Endothelial cell of umbilical vein (primary cell): ENCODE data around the gene C3orf33. TPM values are rescaled to one million over a fixed set of nuclear protein-coding genes. Genes with fewer than 3 reads are reported as not detected.

Experiments
- BruUV-seq: library from RNA; stranded (reverse); fragments of 400-500 nt; replicated peaks from 2 replicates; lab custom pipeline; 2021; lab: Mats Ljungman, UMichigan
- CTCF ChIA-PET: fragments of 300-600, 350-600 bp; sonication (Branson Sonifier 250); formaldehyde crosslinking; loops from one replicate; lab custom pipeline; 2021; ENCODE audit warnings: antibody characterized with exemption, inconsistent platforms; lab: Charles Lee
- POLR2A ChIA-PET: fragments of 300-600, 350-600 bp; sonication (Branson Sonifier 250); formaldehyde crosslinking; loops from one replicate; lab custom pipeline; 2021; ENCODE audit warnings: antibody characterized with exemption, inconsistent platforms; lab: Charles Lee
- DNase-seq: peaks from one replicate; pipeline ENCODE4 v3.0.0-alpha.2; 2011; ENCODE audit warnings: low read depth, low spot score
- FAIRE-seq: peaks from 2 replicates; lab custom pipeline; 2011; peaks lifted over from hg19 to GRCh38; lab: Jason Lieb, UNC
- H2AFZ ChIP-seq: 2 replicates; pipeline ENCODE4 v1.6.0; 2012; ENCODE audit warnings: low read depth, low read length, control low read depth, inconsistent platforms
- H3K27ac ChIP-seq: 2 replicates; pipeline ENCODE4 v1.5.1; 2011; ENCODE audit warnings: low read depth, mild to moderate bottlenecking, control low read depth, low read length, moderate library complexity; ENCODE audit not compliant: insufficient read depth
- H3K27me3 ChIP-seq, 2 experiments: 2 replicates each; pipeline versions ENCODE4 v1.6.0 to v1.6.1; 2011; ENCODE audit warnings: low read length in 2 of 2, mixed read lengths in 1 of 2; ENCODE audit not compliant: control insufficient read depth in 2 of 2, insufficient read depth in 2 of 2
- H3K36me3 ChIP-seq, 2 experiments: 2 replicates in 1 of 2; 3 replicates in 1 of 2; pipeline ENCODE4 v1.5.1; 2011; ENCODE audit warnings: low read length in 2 of 2, mild to moderate bottlenecking in 1 of 2, moderate library complexity in 1 of 2; ENCODE audit not compliant: control insufficient read depth in 2 of 2, insufficient read depth in 2 of 2; ENCODE audit errors: extremely low read depth in 1 of 2
- H3K4me1 ChIP-seq: 3 replicates; pipeline ENCODE4 v1.5.1; 2011; ENCODE audit warnings: mild to moderate bottlenecking, low read length; ENCODE audit not compliant: control insufficient read depth, insufficient read depth; ENCODE audit errors: extremely low read depth
- H3K4me2 ChIP-seq: 2 replicates; pipeline ENCODE4 v1.6.1; 2011; ENCODE audit warnings: low read length, control low read depth, mixed read lengths; ENCODE audit not compliant: insufficient read depth
- H3K4me3 ChIP-seq, 3 experiments: fragments of 200-600 bp in 1 of 3; sonication (generic), shearing (Covaris generic) in 1 of 3; replicated peaks in 1 of 3; 2 replicates each; pipeline ENCODE4 v1.5.1; 2011 to 2016; ENCODE audit warnings: control low read depth in 3 of 3, low read length in 3 of 3, mild to moderate bottlenecking in 2 of 3, inconsistent platforms in 1 of 3, low read depth in 1 of 3, moderate library complexity in 1 of 3; ENCODE audit not compliant: insufficient read depth in 1 of 3
- H3K79me2 ChIP-seq: 2 replicates; pipeline ENCODE4 v1.6.0; 2012; ENCODE audit warnings: low read length, inconsistent platforms; ENCODE audit not compliant: control insufficient read depth, insufficient read depth
- H3K9ac ChIP-seq: replicated peaks from 2 replicates; pipeline ENCODE3; 2011; ENCODE audit warnings: low read length, control low read depth; ENCODE audit not compliant: insufficient read depth; ENCODE audit errors: extremely low read depth
- H3K9me1 ChIP-seq: replicated peaks from 3 replicates; pipeline ENCODE4 v1.6.0; 2011; ENCODE audit warnings: mild to moderate bottlenecking, low read length; ENCODE audit not compliant: control insufficient read depth, insufficient read depth; ENCODE audit errors: extremely low read depth
- H3K9me3 ChIP-seq: replicated peaks from 2 replicates; pipeline ENCODE4 v1.5.1; 2012; ENCODE audit warnings: low read length, inconsistent platforms; ENCODE audit not compliant: control insufficient read depth, insufficient read depth
- H4K20me1 ChIP-seq: replicated peaks from 2 replicates; pipeline ENCODE3; 2011; ENCODE audit warnings: mild to moderate bottlenecking, low read length; ENCODE audit not compliant: control insufficient read depth, insufficient read depth; ENCODE audit errors: extremely low read depth
- EZH2 ChIP-seq: IDR thresholded peaks from 2 replicates; pipeline ENCODE4 v1.6.1; 2012; ENCODE audit warnings: borderline replicate concordance, low read depth, mild to moderate bottlenecking, moderate library complexity, low read length, inconsistent platforms; ENCODE audit not compliant: severe bottlenecking
- FOS ChIP-seq: IDR thresholded peaks from 2 replicates; pipeline ENCODE4 v1.6.1; 2011; ENCODE audit warnings: mild to moderate bottlenecking, low read length, moderate library complexity, borderline replicate concordance; ENCODE audit not compliant: insufficient read depth
- GATA2 ChIP-seq: IDR thresholded peaks from 2 replicates; pipeline ENCODE4 v1.7.0; 2011; ENCODE audit warnings: low read depth, mild to moderate bottlenecking, moderate library complexity, mixed read lengths, low read length; ENCODE audit not compliant: insufficient read length, insufficient read depth
- JUN ChIP-seq: IDR thresholded peaks from 2 replicates; pipeline ENCODE4 v1.6.1; 2011; ENCODE audit warnings: borderline replicate concordance, low read depth; ENCODE audit not compliant: insufficient read length, insufficient read depth
- MYC ChIP-seq: IDR thresholded peaks from one replicate; pipeline ENCODE4 v1.6.1; 2011; ENCODE audit warnings: mild to moderate bottlenecking, low read depth, low read length
- POLR2A ChIP-seq: IDR thresholded peaks from 2 replicates; pipeline ENCODE4 v1.6.1; 2012; ENCODE audit warnings: low read depth, mild to moderate bottlenecking, control low read depth, low read length
- POLR2AphosphoS5 ChIP-seq: IDR thresholded peaks from 2 replicates; pipeline ENCODE4 v1.6.1; 2012; ENCODE audit warnings: low read depth, mild to moderate bottlenecking, control low read depth, low read length, moderate library complexity; ENCODE audit not compliant: insufficient read depth
- dilution Hi-C: fragments of 300-500 bp; cut with MboI; formaldehyde crosslinking; loops from one replicate; pipeline ENCODE4 v1.15.0; 2019; ENCODE audit warnings: low sequenced_read_pairs; ENCODE audit not compliant: extremely low pct_ligation_motif_present
- intact Hi-C: fragments of 100-400 bp; cut with micrococcal nuclease; formaldehyde crosslinking; loops from one replicate; pipeline ENCODE4 v1.10.0; 2022
- polyA plus RNA-seq, 4 experiments: library from polyadenylated mRNA; depleted of rRNA in 3 of 4; stranded (reverse) in 3 of 4; unstranded in 1 of 4; fragments of >200 nt; gene quantifications; 2 replicates each; pipeline versions ENCODE4 v1.2.1 to v1.2.3, GENCODE V29; 2011 to 2012; ENCODE audit warnings: missing spikeins in 1 of 4
- total RNA-seq: library from RNA; stranded (reverse); gene quantifications from 2 replicates; pipeline ENCODE4 v1.2.3, GENCODE V29; 2021
- TF ChIP-seq, protein P1 (sequence below), 2 donors: IDR thresholded peaks; 1 replicate in 1 of 2; 2 replicates in 1 of 2; pipeline ENCODE4 v1.5.1; 2011; ENCODE audit warnings: low read length in 2 of 2, mild to moderate bottlenecking in 2 of 2, moderate library complexity in 2 of 2, control low read depth in 1 of 2, inconsistent platforms in 1 of 2, low read depth in 1 of 2; ENCODE audit not compliant: insufficient read depth in 1 of 2; ENCODE audit errors: extremely low read depth in 1 of 2
- TF ChIP-seq, protein P2 (sequence below): IDR thresholded peaks from 2 replicates; pipeline ENCODE4 v1.6.1; 2011; ENCODE audit not compliant: insufficient read depth, insufficient read length

Gene C3orf33
- total and polyA plus RNA-seq, 2 donors (not counting 3 experiments of a cell fraction or from before 2014, with no cell fraction given) = 1.7 to 2.3 TPM

GRCh38 chr3:155843569-155843968 is 37.5 kb upstream of the C3orf33 start:
- H3K9me1 ChIP-seq = no peaks in the 10 kb centered on the region
- no peak for DNase-seq
- ChIA-PET CTCF (interaction anchor here (0.7 to 1.3 kb wide), 2 partner anchors 12 to 38 kb away, joined by 3 to 6 read pairs; partner anchors contain the start of gene C3orf33), POLR2A (no interaction called here)
- intact Hi-C loops (no loop called here), dilution Hi-C loops (no loop called here)
- BruUV-seq = no TSS peak
- peaks cover 43% of the 10 kb centered on the region for H3K79me2 ChIP-seq
- FAIRE-seq = no peak
- no peaks in the 10 kb centered on the region for H3K4me1 ChIP-seq
- no peak overlapping the region for H3K4me2 ChIP-seq
- no peak overlapping the region for H3K4me3 ChIP-seq
- no peaks in the 10 kb centered on the region for H3K9me3 ChIP-seq
- H3K36me3 ChIP-seq = no peaks in the 10 kb centered on the region
- H3K9ac ChIP-seq = no peak overlapping the region
- H4K20me1 ChIP-seq = no peaks in the 10 kb centered on the region
- H2AFZ ChIP-seq = no peak overlapping the region
- no peak for TF ChIP-seq GATA2
- TF ChIP-seq POLR2A = no peak
- no peak for TF ChIP-seq FOS
- TF ChIP-seq, protein P1, sequence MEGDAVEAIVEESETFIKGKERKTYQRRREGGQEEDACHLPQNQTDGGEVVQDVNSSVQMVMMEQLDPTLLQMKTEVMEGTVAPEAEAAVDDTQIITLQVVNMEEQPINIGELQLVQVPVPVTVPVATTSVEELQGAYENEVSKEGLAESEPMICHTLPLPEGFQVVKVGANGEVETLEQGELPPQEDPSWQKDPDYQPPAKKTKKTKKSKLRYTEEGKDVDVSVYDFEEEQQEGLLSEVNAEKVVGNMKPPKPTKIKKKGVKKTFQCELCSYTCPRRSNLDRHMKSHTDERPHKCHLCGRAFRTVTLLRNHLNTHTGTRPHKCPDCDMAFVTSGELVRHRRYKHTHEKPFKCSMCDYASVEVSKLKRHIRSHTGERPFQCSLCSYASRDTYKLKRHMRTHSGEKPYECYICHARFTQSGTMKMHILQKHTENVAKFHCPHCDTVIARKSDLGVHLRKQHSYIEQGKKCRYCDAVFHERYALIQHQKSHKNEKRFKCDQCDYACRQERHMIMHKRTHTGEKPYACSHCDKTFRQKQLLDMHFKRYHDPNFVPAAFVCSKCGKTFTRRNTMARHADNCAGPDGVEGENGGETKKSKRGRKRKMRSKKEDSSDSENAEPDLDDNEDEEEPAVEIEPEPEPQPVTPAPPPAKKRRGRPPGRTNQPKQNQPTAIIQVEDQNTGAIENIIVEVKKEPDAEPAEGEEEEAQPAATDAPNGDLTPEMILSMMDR (IDR thresholded peaks at IDR 0.05; ENCODE audit: extremely low read depth in 1 of 2, insufficient read depth in 1 of 2, low read depth in 1 of 2, low read length in 2 of 2) = no peak
- no peak for TF ChIP-seq EZH2
- no peak for TF ChIP-seq MYC
- no peak for TF ChIP-seq JUN
- TF ChIP-seq, protein P2, sequence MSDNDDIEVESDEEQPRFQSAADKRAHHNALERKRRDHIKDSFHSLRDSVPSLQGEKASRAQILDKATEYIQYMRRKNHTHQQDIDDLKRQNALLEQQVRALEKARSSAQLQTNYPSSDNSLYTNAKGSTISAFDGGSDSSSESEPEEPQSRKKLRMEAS = no peak
- TF ChIP-seq POLR2AphosphoS5 = no peak
- no peaks in the 10 kb centered on the region for H3K27me3 ChIP-seq
- no peak overlapping the region for H3K27ac ChIP-seq
